ENCODE results near the gene EBLN1. TPM values are rescaled to one million over a fixed set of nuclear protein-coding genes. Genes with fewer than 3 reads are reported as not detected.

Gene EBLN1
- total RNA-seq, 2 experiments from 2014 or later: not detected

- no peak overlapping the region for H3K27ac Mint-ChIP-seq
- H3K27me3 Mint-ChIP-seq: peaks cover 14% of the 10 kb centered on the region
- ATAC-seq (no peak), DNase-seq (no peak)
- H3K36me3 Mint-ChIP-seq: no peaks in the 10 kb centered on the region
- no peaks in the 10 kb centered on the region for H3K9me3 Mint-ChIP-seq (ENCODE audit: low read depth)
- H3K4me1 Mint-ChIP-seq: peaks cover 20% of the 10 kb centered on the region
- H3K4me3 Mint-ChIP-seq: no peak overlapping the region
- CTCF ChIA-PET: interaction anchor here (0.7 to 1.6 kb wide), 6 partner anchors 15 to 249 kb away, joined by 3 to 4 read pairs (median 4); no protein-coding TSS in a partner anchor
Measured at GRCh38 chr10:22245567-22245966, 27.8 kb upstream of the EBLN1 start.

GRCh38 chr10:22244855-22245254 lies 27.0 kb upstream of the EBLN1 start:
- no peaks in the 10 kb centered on the region for H3K36me3 Mint-ChIP-seq
- H3K4me1 Mint-ChIP-seq: peaks cover 19% of the 10 kb centered on the region
- no peaks in the 10 kb centered on the region for H3K9me3 Mint-ChIP-seq (ENCODE audit: low read depth)
- CTCF ChIA-PET: interaction anchor here (0.9 to 1.6 kb wide), 2 partner anchors 234 kb away, joined by 3 to 4 read pairs; no protein-coding TSS in a partner anchor
- ATAC-seq (no peak), DNase-seq (no peak)
- peaks cover 17% of the 10 kb centered on the region for H3K27me3 Mint-ChIP-seq
- no peak overlapping the region for H3K4me3 Mint-ChIP-seq
- H3K27ac Mint-ChIP-seq: no peak overlapping the region

GRCh38 chr10:22244001-22244400 lies 26.2 kb upstream of the EBLN1 start:
- DNase-seq (no peak), ATAC-seq (no peak)
- Mint-ChIP-seq H3K4me1 (peaks cover 19% of the 10 kb centered on the region), H3K9me3 (ENCODE audit: low read depth) (no peaks in the 10 kb centered on the region), H3K36me3 (no peaks in the 10 kb centered on the region), H3K27me3 (peaks cover 23% of the 10 kb centered on the region), H3K27ac (no peak overlapping the region), H3K4me3 (no peak overlapping the region)
- CTCF ChIA-PET: interaction anchor here (1.0 to 2.2 kb wide), 4 partner anchors 13 to 750 kb away, joined by 3 to 10 read pairs (median 5); no protein-coding TSS in a partner anchor

GRCh38 chr10:22243321-22243720 lies 25.5 kb upstream of the EBLN1 start:
- CTCF ChIA-PET: interaction anchor here (1.0 to 2.2 kb wide), 5 partner anchors 13 to 749 kb away, joined by 3 to 10 read pairs (median 3); no protein-coding TSS in a partner anchor
- no peak overlapping the region for H3K4me3 Mint-ChIP-seq
- H3K27me3 Mint-ChIP-seq: peaks cover 28% of the 10 kb centered on the region
- ATAC-seq (no peak), DNase-seq (no peak)
- no peaks in the 10 kb centered on the region for H3K36me3 Mint-ChIP-seq
- H3K27ac Mint-ChIP-seq: no peak overlapping the region
- peaks cover 19% of the 10 kb centered on the region for H3K4me1 Mint-ChIP-seq
- no peaks in the 10 kb centered on the region for H3K9me3 Mint-ChIP-seq (ENCODE audit: low read depth)

DNA sequence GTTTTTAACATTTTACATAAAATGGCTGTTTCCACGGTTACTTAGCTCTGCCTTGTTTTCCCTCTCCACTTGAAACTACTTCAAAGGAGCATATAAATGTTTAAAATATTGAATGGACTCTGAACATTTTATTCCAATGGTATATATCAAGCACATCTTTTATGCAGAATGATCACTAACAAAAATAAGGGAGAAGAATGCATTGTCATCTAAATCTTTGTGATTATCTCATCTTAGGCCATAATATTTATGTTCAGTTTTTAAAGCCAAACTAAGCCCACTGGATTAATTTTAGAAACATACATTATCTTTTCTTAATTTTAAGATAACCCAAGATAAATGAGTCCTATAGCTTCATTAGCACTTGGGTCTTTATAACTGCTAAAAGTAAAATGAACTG lies 13.4 kb upstream of the EBLN1 start:
- no peak for ATAC-seq
- Mint-ChIP-seq H3K4me3 (peak overlapping the region; percentile 79), H3K27me3 (peaks cover 33% of the 10 kb centered on the region), H3K4me1 (peaks cover 20% of the 10 kb centered on the region), H3K36me3 (no peaks in the 10 kb centered on the region), H3K27ac (no peak overlapping the region), H3K9me3 (ENCODE audit: low read depth) (no peaks in the 10 kb centered on the region)
- no peak for DNase-seq
- CTCF ChIA-PET: interaction anchor here (0.6 to 2.3 kb wide), 5 partner anchors 9 to 735 kb away, joined by 3 to 10 read pairs (median 4); no protein-coding TSS in a partner anchor

DNA sequence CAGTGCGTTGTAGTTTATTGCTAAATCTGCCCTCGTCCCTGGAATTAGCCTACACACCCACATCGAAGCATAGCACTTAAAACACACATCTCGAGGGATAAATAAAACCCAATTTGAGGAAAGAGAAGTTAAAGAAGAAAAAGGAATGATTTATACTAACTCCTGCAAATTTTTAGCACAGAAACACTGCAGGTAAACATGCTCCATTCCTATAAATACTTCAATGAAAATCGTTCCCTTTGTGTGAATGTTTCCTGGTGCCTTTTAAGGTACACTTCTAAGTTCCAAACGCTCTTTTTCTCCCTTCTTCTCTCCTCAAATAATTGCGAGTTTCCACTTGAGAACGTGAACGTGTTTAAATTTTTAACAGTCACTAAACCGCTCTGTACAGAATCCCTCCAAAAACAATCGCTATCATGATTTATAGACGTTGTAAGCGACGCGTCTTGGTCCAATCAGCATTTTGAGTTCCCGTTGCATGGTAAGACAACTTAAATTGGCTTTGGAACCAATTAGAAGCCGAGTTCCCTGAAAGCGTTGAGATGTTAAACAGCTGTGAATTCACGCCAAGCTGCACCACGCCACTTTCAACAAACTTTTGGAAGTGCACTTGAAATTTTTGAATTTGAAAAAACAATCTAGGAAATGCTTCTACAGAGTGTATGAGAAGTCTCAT lies 12.5 kb upstream of the EBLN1 start:
- ATAC-seq (peak; percentile 50), DNase-seq (peak; percentile 68)
- peak overlapping the region; percentile 92 for H3K27ac Mint-ChIP-seq
- H3K27me3 Mint-ChIP-seq: peaks cover 33% of the 10 kb centered on the region
- H3K4me1 Mint-ChIP-seq: peaks cover 20% of the 10 kb centered on the region
- CTCF ChIA-PET: interaction anchor here (0.7 to 2.3 kb wide), 7 partner anchors 10 to 734 kb away, joined by 3 to 12 read pairs (median 4); partner anchors contain the start of gene COMMD3
- no peaks in the 10 kb centered on the region for H3K36me3 Mint-ChIP-seq
- no peaks in the 10 kb centered on the region for H3K9me3 Mint-ChIP-seq (ENCODE audit: low read depth)
- H3K4me3 Mint-ChIP-seq: peak overlapping the region; percentile 79

GRCh38 chr10:22229802-22230157 lies 12.0 kb upstream of the EBLN1 start:
- no peaks in the 10 kb centered on the region for H3K36me3 Mint-ChIP-seq
- peaks cover 33% of the 10 kb centered on the region for H3K27me3 Mint-ChIP-seq
- DNase-seq (no peak), ATAC-seq (no peak)
- no peaks in the 10 kb centered on the region for H3K9me3 Mint-ChIP-seq (ENCODE audit: low read depth)
- CTCF ChIA-PET: interaction anchor here (0.7 to 2.3 kb wide), 4 partner anchors 14 to 734 kb away, joined by 3 to 12 read pairs (median 8); partner anchors contain the start of gene COMMD3
- H3K27ac Mint-ChIP-seq: peak overlapping the region; percentile 92
- H3K4me3 Mint-ChIP-seq: peak overlapping the region; percentile 79
- H3K4me1 Mint-ChIP-seq: peaks cover 20% of the 10 kb centered on the region

DNA sequence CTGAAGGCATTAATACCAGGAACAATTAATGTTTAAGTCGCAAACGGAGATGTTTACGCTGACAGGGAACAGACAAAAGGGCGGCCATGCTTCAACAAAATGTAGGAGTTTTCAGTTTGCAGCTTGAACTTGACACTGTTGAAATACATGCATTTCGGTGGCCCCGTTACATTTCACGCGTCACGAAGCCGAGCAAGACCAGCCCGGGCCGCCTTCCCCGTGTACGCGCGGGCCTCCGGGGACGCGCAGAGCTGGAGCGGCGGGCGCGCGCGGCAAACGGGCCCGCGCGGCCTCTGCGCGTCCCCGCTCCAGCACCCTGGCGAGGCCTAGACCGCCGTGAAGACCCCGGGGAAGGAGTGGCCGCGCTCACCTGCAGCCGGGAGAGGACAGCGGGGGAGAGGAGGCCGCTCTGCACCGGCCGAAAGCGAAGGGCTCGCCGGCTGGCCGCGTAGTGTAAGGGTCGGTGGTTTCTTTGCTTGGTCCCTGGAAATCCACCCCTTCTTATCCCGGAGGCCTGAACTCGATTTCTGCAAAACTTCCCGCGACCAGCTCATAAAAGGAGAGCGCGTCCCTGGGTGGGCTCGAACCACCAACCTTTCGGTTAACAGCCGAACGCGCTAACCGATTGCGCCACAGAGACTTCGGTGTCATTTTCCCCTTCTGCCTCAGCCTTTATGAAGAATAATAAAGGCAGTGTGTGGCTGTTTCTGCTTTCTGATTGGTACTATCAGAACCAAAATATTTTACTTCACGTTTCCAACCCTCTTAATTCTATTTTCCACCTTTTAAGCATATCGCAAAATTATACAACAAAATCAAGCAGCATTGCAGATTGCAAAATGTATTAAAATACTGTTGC lies 11.4 kb upstream of the EBLN1 start:
- Mint-ChIP-seq H3K9me3 (ENCODE audit: low read depth) (no peaks in the 10 kb centered on the region), H3K4me3 (peak overlapping the region; percentile 79), H3K4me1 (peaks cover 20% of the 10 kb centered on the region), H3K27me3 (peaks cover 28% of the 10 kb centered on the region), H3K36me3 (no peaks in the 10 kb centered on the region), H3K27ac (peak overlapping the region; percentile 92)
- ATAC-seq (peak; percentile 82), DNase-seq (peak; percentile 89)
- CTCF ChIA-PET: interaction anchor here (0.7 to 2.3 kb wide), 11 partner anchors 14 to 221 kb away, joined by 3 to 12 read pairs (median 3); partner anchors contain the start of gene COMMD3

- no peaks in the 10 kb centered on the region for H3K9me3 Mint-ChIP-seq (ENCODE audit: low read depth)
- no peaks in the 10 kb centered on the region for H3K36me3 Mint-ChIP-seq
- CTCF ChIA-PET: interaction anchor here (0.8 to 2.3 kb wide), 10 partner anchors 15 to 733 kb away, joined by 3 to 12 read pairs (median 3); partner anchors contain the start of gene COMMD3
- DNase-seq: no peak
- ATAC-seq: no peak
- peaks cover 26% of the 10 kb centered on the region for H3K27me3 Mint-ChIP-seq
- H3K4me1 Mint-ChIP-seq: peaks cover 20% of the 10 kb centered on the region
- H3K4me3 Mint-ChIP-seq: peak overlapping the region; percentile 79
- peak overlapping the region; percentile 92 for H3K27ac Mint-ChIP-seq
Measured at GRCh38 chr10:22228167-22228938, 10.5 kb upstream of the EBLN1 start.

DNA sequence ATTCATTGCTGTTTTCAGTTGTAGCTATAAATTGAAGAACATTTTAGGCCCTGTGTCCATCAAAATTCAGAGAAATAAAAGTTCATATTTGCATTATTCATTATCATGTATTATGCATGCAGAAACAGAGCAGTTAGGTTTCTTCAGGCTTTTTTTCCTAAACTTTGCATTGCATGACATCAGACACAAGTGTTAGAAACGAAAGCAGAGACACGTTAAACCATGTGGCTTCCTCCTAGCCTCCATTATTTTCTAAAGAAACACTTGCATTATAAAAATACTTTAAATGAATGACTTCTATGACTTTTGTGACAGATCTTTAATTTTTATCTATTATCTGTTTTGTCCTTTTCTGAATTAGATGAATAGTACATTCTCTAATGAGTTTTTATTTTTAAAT lies 8.8 kb upstream of the EBLN1 start:
- no peak overlapping the region for H3K4me3 Mint-ChIP-seq
- H3K27ac Mint-ChIP-seq: no peak overlapping the region
- no peak for ATAC-seq
- no peaks in the 10 kb centered on the region for H3K9me3 Mint-ChIP-seq (ENCODE audit: low read depth)
- H3K27me3 Mint-ChIP-seq: peaks cover 18% of the 10 kb centered on the region
- CTCF ChIA-PET: no interaction called here
- H3K4me1 Mint-ChIP-seq: peaks cover 34% of the 10 kb centered on the region
- DNase-seq: no peak
- no peaks in the 10 kb centered on the region for H3K36me3 Mint-ChIP-seq

DNA sequence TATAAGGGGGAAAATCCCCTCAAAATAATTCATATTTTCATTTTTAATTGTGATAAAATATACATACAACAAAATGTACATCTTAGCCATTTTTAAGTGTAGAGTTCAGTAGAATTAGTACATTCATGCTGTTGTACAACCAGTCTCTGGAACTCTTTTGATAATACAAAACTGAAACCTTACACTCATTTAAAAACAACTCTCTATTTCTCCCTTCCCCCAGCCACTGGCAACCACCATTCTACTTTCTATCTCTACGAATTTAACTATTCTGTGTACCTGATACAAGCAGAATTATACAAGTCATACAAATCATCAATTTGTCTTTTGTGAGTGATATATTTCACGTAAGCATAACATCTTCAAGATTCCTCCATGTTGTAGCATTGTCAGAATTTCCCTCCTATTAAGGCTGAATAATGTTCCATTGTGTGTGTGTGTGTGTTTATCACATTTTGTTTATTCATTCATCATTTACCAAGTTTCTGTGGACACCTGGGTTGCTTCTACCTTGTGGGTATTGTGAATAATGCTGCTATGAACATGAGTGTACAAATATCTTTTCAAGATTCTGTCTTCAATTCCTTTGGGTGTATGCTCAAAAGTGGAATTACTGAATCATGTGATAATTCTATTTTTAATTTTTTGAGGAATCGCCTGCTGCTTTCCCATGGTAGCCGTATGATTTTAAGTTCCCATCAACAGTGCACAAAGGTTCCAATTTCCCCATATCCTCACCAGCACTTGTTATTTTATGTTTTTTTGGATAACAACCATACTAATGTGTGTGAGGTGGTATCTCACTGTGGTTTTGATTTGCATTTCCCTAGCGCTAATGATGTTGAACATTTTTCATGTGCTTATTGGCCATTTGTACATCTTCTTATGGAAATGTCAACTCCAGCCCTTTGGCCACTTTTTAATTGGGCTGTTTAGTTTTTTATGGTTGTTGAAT lies 4.7 kb upstream of the EBLN1 start:
- CTCF ChIA-PET: no interaction called here
- DNase-seq (no peak), ATAC-seq (peak; percentile 69)

DNA sequence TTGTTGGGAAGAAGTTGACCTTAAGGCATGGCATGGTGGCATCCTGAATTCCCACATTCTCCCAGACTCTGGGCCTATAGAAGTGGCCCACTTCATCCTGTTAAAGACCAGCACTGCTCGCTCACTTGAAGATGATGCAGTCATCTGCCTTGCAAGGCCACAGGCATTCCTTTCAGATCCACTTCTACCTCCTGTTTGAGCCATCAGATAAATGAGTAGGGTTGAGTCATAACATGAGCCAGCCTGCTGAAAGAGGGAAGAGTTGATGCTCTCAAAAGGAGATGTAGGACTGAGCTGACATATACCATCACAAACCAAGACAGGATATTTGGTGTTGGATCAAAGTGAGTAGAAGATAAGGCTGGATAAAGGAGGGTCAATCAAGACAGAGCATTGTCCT lies 1.5 kb upstream of the EBLN1 start:
- ATAC-seq: no peak
- H3K4me1 Mint-ChIP-seq: peaks cover 18% of the 10 kb centered on the region
- no peaks in the 10 kb centered on the region for H3K9me3 Mint-ChIP-seq (ENCODE audit: low read depth)
- no peak overlapping the region for H3K4me3 Mint-ChIP-seq
- peaks cover 6% of the 10 kb centered on the region for H3K27me3 Mint-ChIP-seq
- CTCF ChIA-PET: no interaction called here
- no peak overlapping the region for H3K27ac Mint-ChIP-seq
- no peaks in the 10 kb centered on the region for H3K36me3 Mint-ChIP-seq
- DNase-seq: no peak

More for the DNA sequence above, 4.7 kb upstream of the EBLN1 start:
- Mint-ChIP-seq H3K4me3 (no peak overlapping the region), H3K27me3 (peaks cover 11% of the 10 kb centered on the region), H3K4me1 (peaks cover 18% of the 10 kb centered on the region), H3K36me3 (no peaks in the 10 kb centered on the region), H3K9me3 (ENCODE audit: low read depth) (no peaks in the 10 kb centered on the region), H3K27ac (peak overlapping the region; percentile 3)
